ENCODE results near the gene KLHL22. TPM values are rescaled to one million over a fixed set of nuclear protein-coding genes. Genes with fewer than 3 reads are reported as not detected.

The KLHL22 gene
- total and polyA plus RNA-seq, 2 of the 8 experiments (the other 6 are each of a cell fraction or from before 2014, with no cell fraction given) = 9.4 to 16.2 TPM

GRCh38 chr22:20516399-20516798 is 20.8 kb upstream of the KLHL22 start (continued):
- TF ChIP-seq, protein P1, sequence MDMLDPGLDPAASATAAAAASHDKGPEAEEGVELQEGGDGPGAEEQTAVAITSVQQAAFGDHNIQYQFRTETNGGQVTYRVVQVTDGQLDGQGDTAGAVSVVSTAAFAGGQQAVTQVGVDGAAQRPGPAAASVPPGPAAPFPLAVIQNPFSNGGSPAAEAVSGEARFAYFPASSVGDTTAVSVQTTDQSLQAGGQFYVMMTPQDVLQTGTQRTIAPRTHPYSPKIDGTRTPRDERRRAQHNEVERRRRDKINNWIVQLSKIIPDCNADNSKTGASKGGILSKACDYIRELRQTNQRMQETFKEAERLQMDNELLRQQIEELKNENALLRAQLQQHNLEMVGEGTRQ (IDR thresholded peaks at IDR 0.05; ENCODE audit: low read length) = no peak
- TF ChIP-seq BCL11A (IDR thresholded peaks at IDR 0.05; ENCODE audit: low read depth in 2 of 2, low read length in 2 of 2) (no peak), CHD2 (IDR thresholded peaks at IDR 0.05; ENCODE audit: low read length) (no peak), PHF8 (conservative IDR thresholded peaks at IDR 0.05; ENCODE audit: low read depth, low read length) (no peak), KDM5A (IDR thresholded peaks at IDR 0.05; ENCODE audit: low read length) (no peak), SRF (IDR thresholded peaks at IDR 0.05; ENCODE audit: low read depth, low read length) (no peak), EP300 (IDR thresholded peaks at IDR 0.05; ENCODE audit: borderline replicate concordance in 1 of 2, low read depth in 2 of 2, low read length in 2 of 2) (no peak)

Measured in H1 (cell line).